K562 (cell line): ENCODE data around the gene GNAI3. TPM values are rescaled to one million over a fixed set of nuclear protein-coding genes. Genes with fewer than 3 reads are reported as not detected.

ENCODE experiments used
- COPS2 ChIP-seq: fragments of 450-650 bp; conservative IDR thresholded peaks from 2 replicates; pipeline ENCODE4 v1.6.1; 2016; ENCODE audit warnings: mild to moderate bottlenecking, moderate library complexity
- HNRNPUL1 ChIP-seq: fragments of 200-400 bp; formaldehyde crosslinking; IDR thresholded peaks from 2 replicates; pipeline ENCODE4 v1.6.1; 2017; ENCODE audit warnings: low read length
- KAT7 ChIP-seq: sonication (generic); formaldehyde crosslinking; IDR thresholded peaks from 2 replicates; pipeline ENCODE4 v1.8.0; 2022; ENCODE audit warnings: missing genetic modification reagents, mild to moderate bottlenecking, borderline replicate concordance
- MAFK ChIP-seq: IDR thresholded peaks from 2 replicates; pipeline ENCODE4 v1.6.1; 2011; ENCODE audit warnings: low read length, improper control_type of control experiment
- PML ChIP-seq: IDR thresholded peaks from 2 replicates; pipeline ENCODE4 v1.6.1; 2012; ENCODE audit warnings: low read length, inconsistent platforms
- PTBP1 ChIP-seq: fragments of 200-400 bp; formaldehyde crosslinking; IDR thresholded peaks from 2 replicates; pipeline ENCODE4 v1.6.1; 2017; ENCODE audit warnings: low read depth, low read length
- TEAD4 ChIP-seq, 2 experiments: sonication (generic) in 1 of 2; formaldehyde crosslinking in 1 of 2; IDR thresholded peaks; 2 replicates each; pipeline versions ENCODE4 v1.6.1 to v1.8.0; 2012 to 2022; ENCODE audit warnings: borderline replicate concordance in 1 of 2, inconsistent platforms in 1 of 2, low read length in 1 of 2, mild to moderate bottlenecking in 1 of 2, missing genetic modification reagents in 1 of 2
- ZBTB7A ChIP-seq: IDR thresholded peaks from 2 replicates; pipeline ENCODE4 v1.6.1; 2011; ENCODE audit warnings: low read depth, mild to moderate bottlenecking, low read length, moderate library complexity, borderline replicate concordance; ENCODE audit not compliant: control insufficient read depth
- ZNF165 ChIP-seq: fragments of 250-450 bp; sonication (Bioruptor Pico); IDR thresholded peaks from 2 replicates; pipeline ENCODE4 v1.4.0; 2020; ENCODE audit warnings: borderline replicate concordance
- ZNF239 ChIP-seq: fragments of 250-450 bp; sonication (Bioruptor Pico); IDR thresholded peaks from 2 replicates; pipeline ENCODE4 v1.4.0; 2020; ENCODE audit warnings: mild to moderate bottlenecking
- ZNF830 ChIP-seq: fragments of 250-450 bp; sonication (Bioruptor Pico); IDR thresholded peaks from 2 replicates; pipeline ENCODE4 v1.5.0; 2021; ENCODE audit warnings: mild to moderate bottlenecking
- polyA plus RNA-seq, 8 experiments: library from polyadenylated mRNA; depleted of rRNA in 4 of 8; stranded (reverse) in 5 of 8; unstranded in 3 of 8; fragments of >200 nt; fragmentation: Nextera tagmentation in 2 of 8; fragmentation: Illumina TruSeq in 1 of 8; extraction: Ambion mirVana in 2 of 8; extraction: Trizol in 1 of 8; gene quantifications; 2 replicates each; pipeline versions ENCODE4 v1.2.1 to v1.2.3, GENCODE V29; 2011 to 2014; ENCODE audit warnings: inconsistent platforms in 1 of 8, missing spikeins in 1 of 8
- total RNA-seq, 7 experiments: library from RNA; depleted of rRNA in 6 of 7; stranded (reverse); fragments of >200 nt in 6 of 7; fragmentation: Illumina TruSeq in 2 of 7; extraction: Trizol in 2 of 7; gene quantifications; 2 replicates each; pipeline versions ENCODE4 v1.2.1 to v1.2.3, GENCODE V29; 2011 to 2021; ENCODE audit warnings: low replicate concordance in 1 of 7
- TF ChIP-seq, protein P1 (sequence below): IDR thresholded peaks from 2 replicates; pipeline ENCODE4 v1.6.1; 2012; ENCODE audit warnings: low read depth, low read length, improper control_type of control experiment, borderline replicate concordance
- TF ChIP-seq, protein P2 (sequence below): sonication (generic); formaldehyde crosslinking; IDR thresholded peaks from 2 replicates; pipeline ENCODE4 v1.4.0; 2020; ENCODE audit warnings: mild to moderate bottlenecking, missing genetic modification reagents
- TF ChIP-seq, protein P3 (sequence below): fragments of 250-450 bp; sonication (Bioruptor Pico); IDR thresholded peaks from 2 replicates; pipeline ENCODE4 v1.4.0; 2020
- TF ChIP-seq, protein P4 (sequence below): fragments of 450-650 bp; IDR thresholded peaks from 2 replicates; pipeline ENCODE4 v1.6.1; 2016; ENCODE audit warnings: borderline replicate concordance
- TF ChIP-seq, protein P5 (sequence below): fragments of 450-650 bp; IDR thresholded peaks from one replicate; pipeline ENCODE4 v1.6.1; 2018; ENCODE audit warnings: mild to moderate bottlenecking, moderate library complexity; ENCODE audit not compliant: partially characterized antibody

GNAI3 gene
- total and polyA plus RNA-seq, 9 of the 15 experiments (the other 6 are each of a cell fraction or from before 2014, with no cell fraction given): 6.3 to 13.2 (median 8.9) TPM

DNA sequence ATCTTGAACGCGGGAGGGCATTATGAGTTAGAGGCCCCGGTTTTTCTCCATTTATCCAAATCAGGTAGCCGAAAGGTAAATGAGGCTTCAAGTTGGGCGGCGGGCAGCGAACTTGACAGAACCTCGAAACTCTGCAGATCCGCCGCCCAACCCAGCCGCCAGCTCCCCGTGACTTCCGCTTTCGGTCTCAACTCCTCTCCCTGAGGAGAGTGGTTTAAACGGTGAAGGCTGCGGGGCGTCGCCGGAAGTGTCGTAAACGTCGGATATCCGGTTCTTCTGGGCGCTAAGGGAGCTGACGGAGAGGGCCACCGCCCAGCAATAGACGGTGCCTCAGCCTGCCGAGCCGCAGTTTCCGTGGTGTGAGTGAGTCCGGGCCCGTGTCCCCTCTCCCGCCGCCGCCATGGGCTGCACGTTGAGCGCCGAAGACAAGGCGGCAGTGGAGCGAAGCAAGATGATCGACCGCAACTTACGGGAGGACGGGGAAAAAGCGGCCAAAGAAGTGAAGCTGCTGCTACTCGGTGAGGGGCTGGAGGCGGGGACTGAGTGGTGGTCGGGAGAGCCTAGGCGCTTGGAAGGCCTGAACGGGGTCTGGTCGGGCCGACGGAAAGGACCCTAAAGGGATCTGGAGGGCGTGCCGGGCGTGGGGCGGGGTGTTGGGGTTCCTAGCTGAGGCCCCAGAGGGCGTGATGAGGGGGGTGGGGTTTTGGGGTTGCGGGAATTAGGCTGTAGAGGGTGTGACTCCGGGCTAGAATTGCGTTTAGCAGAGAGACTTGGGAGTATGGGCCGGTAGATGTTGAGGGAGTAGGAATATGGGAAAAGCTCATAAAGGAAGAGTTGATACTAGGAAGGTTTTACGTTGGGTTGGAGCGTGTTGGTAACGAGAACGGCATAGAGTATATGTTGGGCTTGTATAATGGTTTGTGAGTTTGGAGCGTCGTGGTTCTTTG is at the start of gene GNAI3 (continued):
- TF ChIP-seq, protein P1, sequence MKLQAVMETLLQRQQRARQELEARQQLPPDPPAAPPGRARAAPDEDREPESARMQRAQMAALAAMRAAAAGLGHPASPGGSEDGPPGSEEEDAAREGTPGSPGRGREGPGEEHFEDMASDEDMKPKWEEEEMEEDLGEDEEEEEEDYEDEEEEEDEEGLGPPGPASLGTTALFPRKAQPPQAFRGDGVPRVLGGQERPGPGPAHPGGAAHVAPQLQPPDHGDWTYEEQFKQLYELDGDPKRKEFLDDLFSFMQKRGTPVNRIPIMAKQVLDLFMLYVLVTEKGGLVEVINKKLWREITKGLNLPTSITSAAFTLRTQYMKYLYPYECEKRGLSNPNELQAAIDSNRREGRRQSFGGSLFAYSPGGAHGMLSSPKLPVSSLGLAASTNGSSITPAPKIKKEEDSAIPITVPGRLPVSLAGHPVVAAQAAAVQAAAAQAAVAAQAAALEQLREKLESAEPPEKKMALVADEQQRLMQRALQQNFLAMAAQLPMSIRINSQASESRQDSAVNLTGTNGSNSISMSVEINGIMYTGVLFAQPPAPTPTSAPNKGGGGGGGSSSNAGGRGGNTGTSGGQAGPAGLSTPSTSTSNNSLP: no peak
- TF ChIP-seq ZNF165 (CRISPR knock-in tag) (no peak; the same call in 1 of the 2 replicates), COPS2 (no peak), KAT7 (CRISPR knock-in tag) (peak; percentile 67; the same call in 1 of the 2 replicates), HNRNPUL1 (no peak), ZNF239 (CRISPR knock-in tag) (no peak), ZNF830 (CRISPR knock-in tag) (no peak), ZBTB7A (peak; percentile 73), TEAD4 (IDR thresholded peaks at IDR 0.05; ENCODE audit: low read length) (peak; percentile 8; the same call in 1 of the 2 replicates), TEAD4 (CRISPR knock-in tag; IDR thresholded peaks at IDR 0.05; ENCODE audit: borderline replicate concordance) (no peak), PML (peak; percentile 93), PTBP1 (no peak), MAFK (no peak; the same call in 1 of the 2 replicates)
- TF ChIP-seq, protein P2, sequence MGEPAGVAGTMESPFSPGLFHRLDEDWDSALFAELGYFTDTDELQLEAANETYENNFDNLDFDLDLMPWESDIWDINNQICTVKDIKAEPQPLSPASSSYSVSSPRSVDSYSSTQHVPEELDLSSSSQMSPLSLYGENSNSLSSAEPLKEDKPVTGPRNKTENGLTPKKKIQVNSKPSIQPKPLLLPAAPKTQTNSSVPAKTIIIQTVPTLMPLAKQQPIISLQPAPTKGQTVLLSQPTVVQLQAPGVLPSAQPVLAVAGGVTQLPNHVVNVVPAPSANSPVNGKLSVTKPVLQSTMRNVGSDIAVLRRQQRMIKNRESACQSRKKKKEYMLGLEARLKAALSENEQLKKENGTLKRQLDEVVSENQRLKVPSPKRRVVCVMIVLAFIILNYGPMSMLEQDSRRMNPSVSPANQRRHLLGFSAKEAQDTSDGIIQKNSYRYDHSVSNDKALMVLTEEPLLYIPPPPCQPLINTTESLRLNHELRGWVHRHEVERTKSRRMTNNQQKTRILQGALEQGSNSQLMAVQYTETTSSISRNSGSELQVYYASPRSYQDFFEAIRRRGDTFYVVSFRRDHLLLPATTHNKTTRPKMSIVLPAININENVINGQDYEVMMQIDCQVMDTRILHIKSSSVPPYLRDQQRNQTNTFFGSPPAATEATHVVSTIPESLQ: no peak
- TF ChIP-seq, protein P3, sequence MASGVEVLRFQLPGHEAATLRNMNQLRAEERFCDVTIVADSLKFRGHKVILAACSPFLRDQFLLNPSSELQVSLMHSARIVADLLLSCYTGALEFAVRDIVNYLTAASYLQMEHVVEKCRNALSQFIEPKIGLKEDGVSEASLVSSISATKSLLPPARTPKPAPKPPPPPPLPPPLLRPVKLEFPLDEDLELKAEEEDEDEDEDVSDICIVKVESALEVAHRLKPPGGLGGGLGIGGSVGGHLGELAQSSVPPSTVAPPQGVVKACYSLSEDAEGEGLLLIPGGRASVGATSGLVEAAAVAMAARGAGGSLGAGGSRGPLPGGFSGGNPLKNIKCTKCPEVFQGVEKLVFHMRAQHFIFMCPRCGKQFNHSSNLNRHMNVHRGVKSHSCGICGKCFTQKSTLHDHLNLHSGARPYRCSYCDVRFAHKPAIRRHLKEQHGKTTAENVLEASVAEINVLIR (CRISPR knock-in tag): peak; percentile 71
- TF ChIP-seq, protein P4, sequence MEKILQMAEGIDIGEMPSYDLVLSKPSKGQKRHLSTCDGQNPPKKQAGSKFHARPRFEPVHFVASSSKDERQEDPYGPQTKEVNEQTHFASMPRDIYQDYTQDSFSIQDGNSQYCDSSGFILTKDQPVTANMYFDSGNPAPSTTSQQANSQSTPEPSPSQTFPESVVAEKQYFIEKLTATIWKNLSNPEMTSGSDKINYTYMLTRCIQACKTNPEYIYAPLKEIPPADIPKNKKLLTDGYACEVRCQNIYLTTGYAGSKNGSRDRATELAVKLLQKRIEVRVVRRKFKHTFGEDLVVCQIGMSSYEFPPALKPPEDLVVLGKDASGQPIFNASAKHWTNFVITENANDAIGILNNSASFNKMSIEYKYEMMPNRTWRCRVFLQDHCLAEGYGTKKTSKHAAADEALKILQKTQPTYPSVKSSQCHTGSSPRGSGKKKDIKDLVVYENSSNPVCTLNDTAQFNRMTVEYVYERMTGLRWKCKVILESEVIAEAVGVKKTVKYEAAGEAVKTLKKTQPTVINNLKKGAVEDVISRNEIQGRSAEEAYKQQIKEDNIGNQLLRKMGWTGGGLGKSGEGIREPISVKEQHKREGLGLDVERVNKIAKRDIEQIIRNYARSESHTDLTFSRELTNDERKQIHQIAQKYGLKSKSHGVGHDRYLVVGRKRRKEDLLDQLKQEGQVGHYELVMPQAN: peak; percentile 96
- TF ChIP-seq, protein P5, sequence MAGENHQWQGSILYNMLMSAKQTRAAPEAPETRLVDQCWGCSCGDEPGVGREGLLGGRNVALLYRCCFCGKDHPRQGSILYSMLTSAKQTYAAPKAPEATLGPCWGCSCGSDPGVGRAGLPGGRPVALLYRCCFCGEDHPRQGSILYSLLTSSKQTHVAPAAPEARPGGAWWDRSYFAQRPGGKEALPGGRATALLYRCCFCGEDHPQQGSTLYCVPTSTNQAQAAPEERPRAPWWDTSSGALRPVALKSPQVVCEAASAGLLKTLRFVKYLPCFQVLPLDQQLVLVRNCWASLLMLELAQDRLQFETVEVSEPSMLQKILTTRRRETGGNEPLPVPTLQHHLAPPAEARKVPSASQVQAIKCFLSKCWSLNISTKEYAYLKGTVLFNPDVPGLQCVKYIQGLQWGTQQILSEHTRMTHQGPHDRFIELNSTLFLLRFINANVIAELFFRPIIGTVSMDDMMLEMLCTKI: no peak
